Neural cell (in vitro differentiated cells): Measurements from ENCODE around the gene HIBADH. TPM values are rescaled to one million over a fixed set of nuclear protein-coding genes. Genes with fewer than 3 reads are reported as not detected.

Source experiments
- H2AFZ ChIP-seq: fragments of 200-600, 300-800 bp; sonication (generic), shearing (Covaris generic); 2 replicates; pipeline ENCODE4 v1.6.0; 2014; ENCODE audit warnings: low read depth, mild to moderate bottlenecking, antibody characterized with exemption, low read length, moderate library complexity
- H3F3A ChIP-seq: fragments of 200-600 bp; shearing (Covaris generic); 2 replicates; pipeline ENCODE4 v1.6.1; 2016; ENCODE audit warnings: mild to moderate bottlenecking, moderate library complexity, mixed read lengths, antibody characterized with exemption, low read length; ENCODE audit not compliant: insufficient read depth, poor library complexity, severe bottlenecking
- H3K27ac ChIP-seq: fragments of 200-600, 300-800 bp; sonication (generic), shearing (Covaris generic); 2 replicates; pipeline ENCODE4 v1.5.1; 2014; ENCODE audit warnings: mild to moderate bottlenecking, low read length, moderate library complexity
- H3K27me3 ChIP-seq: fragments of 300-800, 200-600 bp; sonication (generic), shearing (Covaris generic); 2 replicates; pipeline ENCODE4 v1.6.0; 2014; ENCODE audit warnings: mild to moderate bottlenecking, low read depth, low read length, moderate library complexity; ENCODE audit not compliant: insufficient read depth
- H3K36me3 ChIP-seq: fragments of 300-800, 200-600 bp; sonication (generic), shearing (Covaris generic); 2 replicates; pipeline ENCODE4 v1.5.1; 2014; ENCODE audit warnings: mild to moderate bottlenecking, antibody characterized with exemption, low read length, moderate library complexity; ENCODE audit not compliant: insufficient read depth
- H3K4me2 ChIP-seq: fragments of 300-800, 200-600 bp; sonication (generic), shearing (Covaris generic); 2 replicates; pipeline ENCODE4 v1.6.0; 2014; ENCODE audit warnings: mild to moderate bottlenecking, low read length
- H3K4me3 ChIP-seq: fragments of 300-800, 200-600 bp; sonication (generic), shearing (Covaris generic); 2 replicates; pipeline ENCODE4 v1.5.1; 2014; ENCODE audit warnings: mild to moderate bottlenecking, low read length, moderate library complexity
- H3K79me2 ChIP-seq: fragments of 200-600 bp; shearing (Covaris generic); replicated peaks from 2 replicates; pipeline ENCODE4 v1.6.0; 2014; ENCODE audit warnings: mild to moderate bottlenecking, low read length, moderate library complexity; ENCODE audit not compliant: insufficient read depth
- H3K9ac ChIP-seq: fragments of 300-800, 200-600 bp; sonication (generic), shearing (Covaris generic); 2 replicates; pipeline ENCODE4 v1.6.1; 2016; ENCODE audit warnings: mild to moderate bottlenecking, low read length, mixed read lengths
- H3K9me2 ChIP-seq: fragments of 200-600 bp; shearing (Covaris generic); 2 replicates; pipeline ENCODE4 v1.6.1; 2016; ENCODE audit warnings: mild to moderate bottlenecking, low read length, mixed read lengths; ENCODE audit not compliant: insufficient read depth
- H3K9me3 ChIP-seq: fragments of 200-600, 300-800 bp; sonication (generic), shearing (Covaris generic); 2 replicates; pipeline ENCODE4 v1.6.1; 2016; ENCODE audit warnings: mild to moderate bottlenecking, mixed run types, low read length, moderate library complexity, mixed read lengths
- H4K20me1 ChIP-seq: fragments of 200-600 bp; shearing (Covaris generic); 2 replicates; pipeline ENCODE4 v1.6.1; 2016; ENCODE audit warnings: mild to moderate bottlenecking, mixed run types; ENCODE audit not compliant: insufficient read depth
- EP300 ChIP-seq: fragments of 450-650 bp; conservative IDR thresholded peaks from 2 replicates; pipeline ENCODE4 v1.6.1; 2014; ENCODE audit warnings: antibody characterized with exemption, mild to moderate bottlenecking, moderate library complexity; ENCODE audit not compliant: poor library complexity, severe bottlenecking
- EZH2 ChIP-seq: fragments of 200-600, 300-800 bp; shearing (Covaris generic), sonication (generic); IDR thresholded peaks from 2 replicates; pipeline ENCODE4 v1.6.1; 2014; ENCODE audit warnings: antibody characterized with exemption, low read length, borderline replicate concordance, mild to moderate bottlenecking; ENCODE audit not compliant: insufficient read depth, poor library complexity, severe bottlenecking
- MXI1 ChIP-seq: fragments of 450-650 bp; conservative IDR thresholded peaks from 2 replicates; pipeline ENCODE4 v1.6.1; 2014; ENCODE audit warnings: antibody characterized with exemption, mild to moderate bottlenecking; ENCODE audit not compliant: poor library complexity, severe bottlenecking
- POLR2AphosphoS5 ChIP-seq: IDR thresholded peaks from 2 replicates; pipeline ENCODE4 v1.6.1; 2012
- RAD21 ChIP-seq: fragments of 450-650 bp; conservative IDR thresholded peaks from 2 replicates; pipeline ENCODE4 v1.6.1; 2014; ENCODE audit warnings: antibody characterized with exemption, mild to moderate bottlenecking, moderate library complexity
- SMC3 ChIP-seq: fragments of 450-650 bp; conservative IDR thresholded peaks from 2 replicates; pipeline ENCODE4 v1.6.1; 2014; ENCODE audit warnings: antibody characterized with exemption, mild to moderate bottlenecking, moderate library complexity; ENCODE audit not compliant: poor library complexity
- TAF1 ChIP-seq: IDR thresholded peaks from 2 replicates; pipeline ENCODE4 v1.6.1; 2012; ENCODE audit warnings: low read depth
- polyA plus RNA-seq: library from polyadenylated mRNA; depleted of rRNA; stranded (reverse); fragments of >200 nt; gene quantifications from 2 replicates; pipeline ENCODE4 v1.2.3, GENCODE V29; 2014
- TF ChIP-seq, protein P1 (sequence below): IDR thresholded peaks from 2 replicates; pipeline ENCODE4 v1.6.1; 2012; ENCODE audit warnings: borderline replicate concordance
- TF ChIP-seq, protein P2 (sequence below): fragments of 450-650 bp; IDR thresholded peaks from 2 replicates; pipeline ENCODE4 v1.5.1; 2014; ENCODE audit warnings: antibody characterized with exemption, mild to moderate bottlenecking, moderate library complexity; ENCODE audit not compliant: poor library complexity, severe bottlenecking

The HIBADH gene
- polyA plus RNA-seq, 1 donor from 2014 or later, result 14.4 TPM

DNA sequence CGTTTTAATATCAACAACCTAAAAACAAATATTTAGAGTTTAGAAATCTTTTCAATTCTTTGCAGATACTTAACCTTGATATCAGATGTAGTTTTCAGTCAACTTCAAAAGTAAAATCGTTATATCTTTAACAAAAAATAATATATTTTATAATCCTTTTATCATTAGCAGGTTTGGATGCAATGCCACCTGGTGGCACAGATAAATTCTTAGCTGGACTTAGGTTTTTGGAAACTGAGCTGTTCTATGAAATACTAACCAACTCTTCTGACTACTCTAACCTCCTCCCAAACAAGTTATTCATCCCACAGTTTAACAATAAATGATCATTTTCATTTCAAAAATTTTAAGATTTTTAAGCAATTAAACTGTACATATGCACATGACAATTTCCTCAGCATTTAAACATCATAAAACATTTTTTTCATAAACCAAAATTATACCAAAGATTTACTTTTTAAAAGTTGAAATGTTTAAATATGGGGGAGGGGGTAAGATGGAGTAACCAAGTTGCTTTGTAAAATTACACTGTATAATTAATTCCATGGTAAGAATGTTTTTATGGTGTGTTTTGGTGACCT is 56.9 kb downstream of the HIBADH start:
- Histone ChIP-seq H4K20me1 (no peaks in the 10 kb centered on the region), H2AFZ (no peak overlapping the region), H3F3A (no peaks in the 10 kb centered on the region), H3K9me2 (no peaks in the 10 kb centered on the region), H3K9ac (no peak overlapping the region), H3K9me3 (no peaks in the 10 kb centered on the region), H3K79me2 (no peaks in the 10 kb centered on the region), H3K4me3 (no peak overlapping the region), H3K27me3 (no peaks in the 10 kb centered on the region), H3K4me2 (no peak overlapping the region), H3K27ac (no peak overlapping the region), H3K36me3 (no peaks in the 10 kb centered on the region)
- TF ChIP-seq EP300 (no peak), SMC3 (peak; percentile 69), POLR2AphosphoS5 (no peak), MXI1 (no peak), RAD21 (peak; percentile 63), EZH2 (no peak), TAF1 (no peak)
- TF ChIP-seq, protein P1, sequence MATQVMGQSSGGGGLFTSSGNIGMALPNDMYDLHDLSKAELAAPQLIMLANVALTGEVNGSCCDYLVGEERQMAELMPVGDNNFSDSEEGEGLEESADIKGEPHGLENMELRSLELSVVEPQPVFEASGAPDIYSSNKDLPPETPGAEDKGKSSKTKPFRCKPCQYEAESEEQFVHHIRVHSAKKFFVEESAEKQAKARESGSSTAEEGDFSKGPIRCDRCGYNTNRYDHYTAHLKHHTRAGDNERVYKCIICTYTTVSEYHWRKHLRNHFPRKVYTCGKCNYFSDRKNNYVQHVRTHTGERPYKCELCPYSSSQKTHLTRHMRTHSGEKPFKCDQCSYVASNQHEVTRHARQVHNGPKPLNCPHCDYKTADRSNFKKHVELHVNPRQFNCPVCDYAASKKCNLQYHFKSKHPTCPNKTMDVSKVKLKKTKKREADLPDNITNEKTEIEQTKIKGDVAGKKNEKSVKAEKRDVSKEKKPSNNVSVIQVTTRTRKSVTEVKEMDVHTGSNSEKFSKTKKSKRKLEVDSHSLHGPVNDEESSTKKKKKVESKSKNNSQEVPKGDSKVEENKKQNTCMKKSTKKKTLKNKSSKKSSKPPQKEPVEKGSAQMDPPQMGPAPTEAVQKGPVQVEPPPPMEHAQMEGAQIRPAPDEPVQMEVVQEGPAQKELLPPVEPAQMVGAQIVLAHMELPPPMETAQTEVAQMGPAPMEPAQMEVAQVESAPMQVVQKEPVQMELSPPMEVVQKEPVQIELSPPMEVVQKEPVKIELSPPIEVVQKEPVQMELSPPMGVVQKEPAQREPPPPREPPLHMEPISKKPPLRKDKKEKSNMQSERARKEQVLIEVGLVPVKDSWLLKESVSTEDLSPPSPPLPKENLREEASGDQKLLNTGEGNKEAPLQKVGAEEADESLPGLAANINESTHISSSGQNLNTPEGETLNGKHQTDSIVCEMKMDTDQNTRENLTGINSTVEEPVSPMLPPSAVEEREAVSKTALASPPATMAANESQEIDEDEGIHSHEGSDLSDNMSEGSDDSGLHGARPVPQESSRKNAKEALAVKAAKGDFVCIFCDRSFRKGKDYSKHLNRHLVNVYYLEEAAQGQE, result no peak
- TF ChIP-seq, protein P2, sequence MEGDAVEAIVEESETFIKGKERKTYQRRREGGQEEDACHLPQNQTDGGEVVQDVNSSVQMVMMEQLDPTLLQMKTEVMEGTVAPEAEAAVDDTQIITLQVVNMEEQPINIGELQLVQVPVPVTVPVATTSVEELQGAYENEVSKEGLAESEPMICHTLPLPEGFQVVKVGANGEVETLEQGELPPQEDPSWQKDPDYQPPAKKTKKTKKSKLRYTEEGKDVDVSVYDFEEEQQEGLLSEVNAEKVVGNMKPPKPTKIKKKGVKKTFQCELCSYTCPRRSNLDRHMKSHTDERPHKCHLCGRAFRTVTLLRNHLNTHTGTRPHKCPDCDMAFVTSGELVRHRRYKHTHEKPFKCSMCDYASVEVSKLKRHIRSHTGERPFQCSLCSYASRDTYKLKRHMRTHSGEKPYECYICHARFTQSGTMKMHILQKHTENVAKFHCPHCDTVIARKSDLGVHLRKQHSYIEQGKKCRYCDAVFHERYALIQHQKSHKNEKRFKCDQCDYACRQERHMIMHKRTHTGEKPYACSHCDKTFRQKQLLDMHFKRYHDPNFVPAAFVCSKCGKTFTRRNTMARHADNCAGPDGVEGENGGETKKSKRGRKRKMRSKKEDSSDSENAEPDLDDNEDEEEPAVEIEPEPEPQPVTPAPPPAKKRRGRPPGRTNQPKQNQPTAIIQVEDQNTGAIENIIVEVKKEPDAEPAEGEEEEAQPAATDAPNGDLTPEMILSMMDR, result peak; percentile 59

DNA sequence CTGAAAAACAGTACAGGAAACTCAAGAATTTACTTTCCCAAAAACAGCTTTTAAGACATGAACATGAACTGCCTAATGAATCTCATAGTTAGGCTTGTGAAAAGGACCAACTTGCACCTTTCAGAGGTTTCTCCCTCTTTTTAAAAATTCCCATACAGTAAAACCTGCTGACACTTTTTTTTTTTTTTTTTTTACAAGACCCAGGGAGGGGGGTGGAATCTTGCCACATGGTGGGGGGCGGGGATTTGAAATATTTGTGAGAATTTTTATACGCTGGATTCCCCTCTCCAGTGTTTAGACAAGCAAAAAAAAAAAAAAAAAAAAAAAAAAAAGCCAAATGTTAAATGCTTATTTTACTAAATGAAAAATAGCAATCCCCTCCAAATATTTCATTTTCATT is 57.4 kb downstream of the HIBADH start:
- Histone ChIP-seq H3K9me3 (no peaks in the 10 kb centered on the region), H3K4me2 (no peak overlapping the region), H3K27ac (no peak overlapping the region), H3K9me2 (no peaks in the 10 kb centered on the region), H3K36me3 (no peaks in the 10 kb centered on the region), H4K20me1 (no peaks in the 10 kb centered on the region), H3K9ac (no peak overlapping the region), H3K79me2 (no peaks in the 10 kb centered on the region), H2AFZ (no peak overlapping the region), H3K27me3 (no peaks in the 10 kb centered on the region), H3F3A (no peaks in the 10 kb centered on the region), H3K4me3 (no peak overlapping the region)
- TF ChIP-seq, protein P2, result no peak
- TF ChIP-seq POLR2AphosphoS5, result no peak
- no peak for TF ChIP-seq EP300
- TF ChIP-seq RAD21, result no peak
- TF ChIP-seq SMC3, result no peak
- TF ChIP-seq, protein P1, result no peak
- no peak for TF ChIP-seq TAF1
- TF ChIP-seq MXI1, result no peak
- no peak for TF ChIP-seq EZH2
